ENCODE data around the gene PPM1G. TPM values are rescaled to one million over a fixed set of nuclear protein-coding genes. Genes with fewer than 3 reads are reported as not detected.

PPM1G gene
- polyA plus RNA-seq, 1 of the 3 experiments (the other 2 are of a cell fraction), result 113 TPM

DNA sequence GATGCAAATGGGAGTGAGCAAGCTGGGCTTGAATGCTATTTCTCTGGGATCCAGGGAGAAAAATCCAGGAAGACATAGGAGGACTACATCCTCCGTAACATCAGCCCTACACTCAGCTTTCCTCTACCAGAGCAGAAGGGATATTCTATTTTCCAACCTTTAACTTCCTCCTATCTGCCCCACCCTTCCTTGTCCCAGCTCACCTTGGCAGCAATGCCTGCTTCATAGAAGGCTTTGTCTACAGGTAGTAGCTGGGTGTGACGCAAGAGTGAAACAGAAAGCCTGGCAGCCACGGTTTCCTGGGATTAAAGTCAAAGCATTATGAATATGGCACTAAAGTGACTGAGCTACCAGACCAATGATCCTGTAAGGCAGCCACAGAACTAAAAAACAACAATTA, 36.7 kb upstream of the PPM1G start:
- no peaks in the 10 kb centered on the region for H3K27me3 ChIP-seq (ENCODE audit: insufficient read depth)
- TF ChIP-seq EZH2phosphoT487 (IDR thresholded peaks at IDR 0.05; ENCODE audit: borderline replicate concordance, low read depth) (no peak), GATA2 (CRISPR knock-in tag; IDR thresholded peaks at IDR 0.05) (no peak), GABPA (IDR thresholded peaks at IDR 0.05; ENCODE audit: low read depth) (no peak), RFX5 (IDR thresholded peaks at IDR 0.05; ENCODE audit: low read length) (no peak), RCOR1 (IDR thresholded peaks at IDR 0.05; ENCODE audit: low read length) (no peak), FOSL2 (IDR thresholded peaks at IDR 0.05; ENCODE audit: borderline replicate concordance, low read depth) (no peak), CHD2 (IDR thresholded peaks at IDR 0.05; ENCODE audit: low read length, partially characterized antibody) (no peak), EP300 (IDR thresholded peaks at IDR 0.05; ENCODE audit: borderline replicate concordance in 1 of 2, low read depth in 1 of 2, low read length in 1 of 2) (no peak), FOXM1 (IDR thresholded peaks at IDR 0.05; ENCODE audit: low read depth) (no peak), NRF1 (IDR thresholded peaks at IDR 0.05; ENCODE audit: low read depth, low read length) (no peak)
- no peak overlapping the region for H3K4me2 ChIP-seq
- no peak overlapping the region for H3K27ac ChIP-seq (ENCODE audit: low read depth in 2 of 2, low read length in 1 of 2)
- no peaks in the 10 kb centered on the region for H3F3A ChIP-seq (replicated peaks; ENCODE audit: insufficient read depth)
- no peaks in the 10 kb centered on the region for H3K4me1 ChIP-seq (ENCODE audit: control insufficient read depth in 1 of 2, insufficient read depth in 2 of 2, low read depth in 1 of 2, low read length in 1 of 2)
- no peak for DNase-seq
- H2AFZ ChIP-seq (ENCODE audit: low read depth), result no peak overlapping the region
- H3K36me3 ChIP-seq (replicated peaks in 1 of 2; ENCODE audit: control insufficient read depth in 1 of 2, insufficient read depth in 2 of 2, low read length in 1 of 2), result peaks cover 15 to 49% of the 10 kb centered on the region in 2 experiments
- POLR2A ChIA-PET, result no interaction called here
- no peaks in the 10 kb centered on the region for H3K9me3 ChIP-seq
- no peaks in the 10 kb centered on the region for H4K20me1 ChIP-seq (ENCODE audit: insufficient read depth)
- no peaks in the 10 kb centered on the region for H3K79me2 ChIP-seq (ENCODE audit: insufficient read depth)
- H3K9ac ChIP-seq, result no peak overlapping the region
- CTCF ChIA-PET, result interaction anchor here (1.0 to 1.3 kb wide), 3 partner anchors 15 to 38 kb away, joined by 3 to 6 read pairs (median 3); partner anchors contain the start of gene PPM1G
- WGBS (ENCODE audit: low lambda C conversion rate), result 95% methylated on average over 3 of the region's 3 CpGs
- H3K4me3 ChIP-seq (ENCODE audit: low read depth in 2 of 2, low read length in 1 of 2), result no peak overlapping the region
- no peaks in the 10 kb centered on the region for H3K9me2 ChIP-seq

- Histone ChIP-seq H3K9ac (no peak overlapping the region), H3K36me3 (replicated peaks in 1 of 2; ENCODE audit: control insufficient read depth in 1 of 2, insufficient read depth in 2 of 2, low read length in 1 of 2) (peaks cover 14 to 54% of the 10 kb centered on the region in 2 experiments), H3K9me2 (no peaks in the 10 kb centered on the region), H3K27me3 (ENCODE audit: insufficient read depth) (no peaks in the 10 kb centered on the region), H2AFZ (ENCODE audit: low read depth) (no peak overlapping the region), H3K9me3 (no peaks in the 10 kb centered on the region), H4K20me1 (ENCODE audit: insufficient read depth) (no peaks in the 10 kb centered on the region), H3K27ac (ENCODE audit: low read depth in 2 of 2, low read length in 1 of 2) (no peak overlapping the region), H3K4me1 (ENCODE audit: control insufficient read depth in 1 of 2, insufficient read depth in 2 of 2, low read depth in 1 of 2, low read length in 1 of 2) (no peaks in the 10 kb centered on the region), H3K4me3 (ENCODE audit: low read depth in 2 of 2, low read length in 1 of 2) (no peak overlapping the region), H3K4me2 (no peak overlapping the region), H3K79me2 (ENCODE audit: insufficient read depth) (no peaks in the 10 kb centered on the region), H3F3A (replicated peaks; ENCODE audit: insufficient read depth) (no peaks in the 10 kb centered on the region)
- POLR2A ChIA-PET, result no interaction called here
- DNase-seq, result no peak
- 82% methylated on average over 8 of the region's 8 CpGs for WGBS (ENCODE audit: low lambda C conversion rate)
- CTCF ChIA-PET, result interaction anchor here (1.0 to 1.6 kb wide), 4 partner anchors 15 to 238 kb away, joined by 3 to 6 read pairs (median 4); partner anchors contain the start of gene PPM1G
- TF ChIP-seq, protein P1, sequence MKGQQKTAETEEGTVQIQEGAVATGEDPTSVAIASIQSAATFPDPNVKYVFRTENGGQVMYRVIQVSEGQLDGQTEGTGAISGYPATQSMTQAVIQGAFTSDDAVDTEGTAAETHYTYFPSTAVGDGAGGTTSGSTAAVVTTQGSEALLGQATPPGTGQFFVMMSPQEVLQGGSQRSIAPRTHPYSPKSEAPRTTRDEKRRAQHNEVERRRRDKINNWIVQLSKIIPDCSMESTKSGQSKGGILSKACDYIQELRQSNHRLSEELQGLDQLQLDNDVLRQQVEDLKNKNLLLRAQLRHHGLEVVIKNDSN (IDR thresholded peaks at IDR 0.05; ENCODE audit: borderline replicate concordance, low read depth), result no peak
- TF ChIP-seq ZBTB33 (IDR thresholded peaks at IDR 0.05; ENCODE audit: borderline replicate concordance, low read depth), result no peak
- TF ChIP-seq TEAD4 (IDR thresholded peaks at IDR 0.05; ENCODE audit: borderline replicate concordance, insufficient read depth), result no peak
- TF ChIP-seq FOXM1 (IDR thresholded peaks at IDR 0.05; ENCODE audit: low read depth), result no peak
- no peak for TF ChIP-seq PBX3 (IDR thresholded peaks at IDR 0.05)
- TF ChIP-seq TCF12 (IDR thresholded peaks at IDR 0.05), result no peak
- TF ChIP-seq POLR2AphosphoS5 (IDR thresholded peaks at IDR 0.05; ENCODE audit: low read depth, low read length), result no peak
- TF ChIP-seq YY1 (IDR thresholded peaks at IDR 0.05; ENCODE audit: low read depth), result no peak
- no peak for TF ChIP-seq EZH2phosphoT487 (IDR thresholded peaks at IDR 0.05; ENCODE audit: borderline replicate concordance, low read depth)
Observed at GRCh38 chr2:27445615-27446014, 36.2 kb upstream of the PPM1G start.
